Measurements from ENCODE around the gene BEST4.
A peak's percentile ranks its signal among the peaks of the same experiment; 100 is the strongest.
"Not testable (repeated sequence)": the region's sequence is repeated elsewhere in the genome, so short reads cannot be mapped to it uniquely, and the experiment has no call there.

The BEST4 gene

DNA sequence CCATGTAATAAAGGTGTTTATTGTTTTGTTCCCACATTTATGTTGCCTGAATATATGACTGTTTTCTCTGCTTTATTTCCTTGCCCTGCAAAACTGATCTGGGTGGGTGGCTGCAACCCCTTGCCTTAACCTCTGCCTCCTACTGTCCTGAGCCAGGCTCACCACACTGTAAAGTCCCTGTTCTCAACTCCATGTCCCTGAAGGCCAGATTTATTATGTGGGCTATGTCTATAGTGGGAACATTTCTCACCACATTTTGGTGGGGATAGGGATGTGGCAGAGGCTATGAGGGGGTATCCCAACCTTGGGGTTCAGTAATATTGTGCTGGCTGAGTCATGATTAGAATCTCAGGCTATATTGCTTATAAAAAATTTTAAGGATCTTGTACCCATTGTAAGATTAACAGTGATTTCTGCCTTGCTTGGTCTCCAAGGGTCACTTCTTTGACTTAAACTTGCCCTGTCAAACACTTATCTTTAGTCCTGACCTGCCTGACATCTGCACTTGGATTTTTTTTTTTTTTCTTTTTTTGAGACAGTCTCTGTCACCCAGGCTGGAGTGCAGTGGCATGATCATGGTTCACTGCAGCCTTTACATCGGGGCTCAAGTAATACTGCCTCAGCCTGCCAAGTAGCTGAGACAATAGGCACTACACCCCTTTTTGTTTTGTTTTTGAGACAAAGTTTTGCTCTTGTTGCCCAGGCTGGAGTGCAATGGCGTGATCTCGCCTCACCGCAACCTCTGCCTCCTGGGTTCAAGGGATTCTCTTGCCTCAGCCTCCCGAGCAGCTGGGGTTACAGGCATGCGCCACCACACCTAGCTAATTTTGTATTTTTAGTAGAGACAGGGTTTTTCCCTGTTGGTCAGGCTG lies 9.0 kb downstream of the BEST4 start:
- TF ChIP-seq, protein P1, sequence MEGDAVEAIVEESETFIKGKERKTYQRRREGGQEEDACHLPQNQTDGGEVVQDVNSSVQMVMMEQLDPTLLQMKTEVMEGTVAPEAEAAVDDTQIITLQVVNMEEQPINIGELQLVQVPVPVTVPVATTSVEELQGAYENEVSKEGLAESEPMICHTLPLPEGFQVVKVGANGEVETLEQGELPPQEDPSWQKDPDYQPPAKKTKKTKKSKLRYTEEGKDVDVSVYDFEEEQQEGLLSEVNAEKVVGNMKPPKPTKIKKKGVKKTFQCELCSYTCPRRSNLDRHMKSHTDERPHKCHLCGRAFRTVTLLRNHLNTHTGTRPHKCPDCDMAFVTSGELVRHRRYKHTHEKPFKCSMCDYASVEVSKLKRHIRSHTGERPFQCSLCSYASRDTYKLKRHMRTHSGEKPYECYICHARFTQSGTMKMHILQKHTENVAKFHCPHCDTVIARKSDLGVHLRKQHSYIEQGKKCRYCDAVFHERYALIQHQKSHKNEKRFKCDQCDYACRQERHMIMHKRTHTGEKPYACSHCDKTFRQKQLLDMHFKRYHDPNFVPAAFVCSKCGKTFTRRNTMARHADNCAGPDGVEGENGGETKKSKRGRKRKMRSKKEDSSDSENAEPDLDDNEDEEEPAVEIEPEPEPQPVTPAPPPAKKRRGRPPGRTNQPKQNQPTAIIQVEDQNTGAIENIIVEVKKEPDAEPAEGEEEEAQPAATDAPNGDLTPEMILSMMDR (IDR thresholded peaks at IDR 0.05; ENCODE audit: low read depth, low read length), result no peak
- H3K4me3 ChIP-seq (ENCODE audit: low read depth, low read length), result no peak overlapping the region

DNA sequence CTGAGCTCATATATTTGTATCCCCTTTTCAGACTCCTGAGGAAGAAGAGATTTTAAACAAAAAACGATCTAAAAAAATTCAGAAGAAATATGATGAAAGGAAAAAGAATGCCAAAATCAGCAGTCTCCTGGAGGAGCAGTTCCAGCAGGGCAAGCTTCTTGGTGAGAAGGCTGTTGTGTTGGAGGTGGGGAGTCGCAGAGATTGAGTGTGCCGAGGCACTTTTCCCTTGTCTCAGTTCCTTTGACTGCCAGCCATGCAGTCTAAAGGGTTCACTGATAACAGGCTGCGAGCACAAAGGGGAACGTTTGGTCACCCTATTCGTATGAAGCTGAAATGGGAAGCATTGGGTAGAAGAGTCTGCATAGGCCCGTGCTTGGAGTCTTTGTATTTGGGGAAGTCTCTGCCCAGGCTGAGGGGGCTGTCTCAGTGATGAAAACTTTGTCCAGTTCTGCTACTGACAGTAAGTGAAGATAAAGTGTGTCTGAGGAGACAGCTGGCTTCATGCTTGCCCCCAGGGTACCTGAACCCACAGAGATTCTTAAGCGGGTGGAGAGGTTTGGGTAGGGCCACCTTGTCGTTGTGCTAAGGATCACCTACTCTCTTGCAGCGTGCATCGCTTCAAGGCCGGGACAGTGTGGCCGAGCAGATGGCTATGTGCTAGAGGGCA lies 9.9 kb downstream of the BEST4 start:
- TF ChIP-seq, protein P1 (IDR thresholded peaks at IDR 0.05; ENCODE audit: low read depth, low read length), result no peak
- no peak overlapping the region for H3K4me3 ChIP-seq (ENCODE audit: low read depth, low read length)

DNA sequence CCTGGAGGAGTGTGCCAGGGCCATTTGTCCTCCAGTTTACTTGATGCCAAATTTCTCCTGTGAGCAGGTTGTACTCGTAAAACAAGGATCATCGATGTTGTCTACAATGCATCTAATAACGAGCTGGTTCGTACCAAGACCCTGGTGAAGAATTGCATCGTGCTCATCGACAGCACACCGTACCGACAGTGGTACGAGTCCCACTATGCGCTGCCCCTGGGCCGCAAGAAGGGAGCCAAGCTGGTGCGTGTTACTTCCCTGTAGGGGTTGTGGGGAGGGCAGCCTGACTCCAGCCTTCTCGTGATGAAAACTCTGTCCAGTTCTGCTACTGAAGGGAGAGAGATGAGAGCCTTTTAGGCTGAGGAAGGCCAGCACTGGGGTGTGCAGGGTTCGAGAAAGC lies 10.4 kb downstream of the BEST4 start:
- H3K4me3 ChIP-seq (ENCODE audit: low read depth, low read length), result peak overlapping the region; percentile 93
- TF ChIP-seq, protein P1 (IDR thresholded peaks at IDR 0.05; ENCODE audit: low read depth, low read length), result no peak

DNA sequence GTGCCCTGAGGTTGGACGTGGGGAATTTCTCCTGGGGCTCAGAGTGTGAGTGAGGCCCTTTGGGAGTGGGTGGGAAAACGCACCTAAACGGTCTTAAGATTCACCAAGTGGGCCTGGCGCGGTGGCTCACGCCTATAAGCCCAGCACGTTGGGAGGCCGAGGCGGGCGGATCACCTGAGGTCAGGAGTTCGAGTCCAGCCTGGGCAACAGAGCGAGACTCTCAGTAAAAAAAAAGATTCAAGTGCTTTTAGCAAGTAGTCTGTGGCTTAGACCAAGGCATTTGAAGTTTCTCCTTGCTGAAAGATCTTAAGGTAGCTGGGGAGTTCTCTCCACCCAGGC lies 11.3 kb downstream of the BEST4 start:
- TF ChIP-seq, protein P1 (IDR thresholded peaks at IDR 0.05; ENCODE audit: low read depth, low read length), result no peak
- H3K4me3 ChIP-seq (ENCODE audit: low read depth, low read length), result peak overlapping the region; percentile 93

DNA sequence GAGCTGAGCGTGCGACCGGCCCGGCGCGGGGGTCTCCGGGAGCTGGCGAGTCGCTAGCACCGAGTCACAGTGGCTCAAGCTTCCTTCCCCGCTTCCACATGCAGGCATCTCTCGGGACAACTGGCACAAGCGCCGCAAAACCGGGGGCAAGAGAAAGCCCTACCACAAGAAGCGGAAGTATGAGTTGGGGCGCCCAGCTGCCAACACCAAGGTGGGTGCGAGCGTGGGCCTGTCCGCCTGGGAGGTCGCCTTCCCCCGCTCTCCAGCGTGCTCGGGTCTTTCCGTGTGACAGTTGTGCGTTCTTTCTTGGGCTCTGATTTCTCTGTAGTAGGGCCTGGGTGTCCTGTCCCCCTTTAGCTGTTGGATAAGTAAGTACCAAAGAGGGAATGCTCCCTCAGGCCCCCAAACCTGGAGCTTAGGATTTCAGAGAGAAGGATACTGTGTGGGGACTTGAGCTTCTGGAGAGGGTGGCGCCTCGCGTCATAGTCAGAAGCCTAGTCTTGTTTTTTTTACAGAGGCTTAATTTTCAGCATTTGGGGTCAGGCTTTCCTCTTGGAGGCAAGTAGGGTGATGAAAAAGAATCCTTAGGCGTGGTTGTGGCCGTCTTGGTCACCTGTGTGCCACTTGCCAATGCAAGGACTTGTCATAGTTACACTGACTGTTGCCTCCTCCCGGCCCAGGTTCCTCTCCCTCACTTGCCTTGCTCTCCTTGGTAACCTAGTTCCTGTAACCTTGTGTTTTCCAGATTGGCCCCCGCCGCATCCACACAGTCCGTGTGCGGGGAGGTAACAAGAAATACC lies 11.8 kb downstream of the BEST4 start:
- H3K4me3 ChIP-seq (ENCODE audit: low read depth, low read length), result peak overlapping the region; percentile 93
- TF ChIP-seq, protein P1 (IDR thresholded peaks at IDR 0.05; ENCODE audit: low read depth, low read length), result no peak

DNA sequence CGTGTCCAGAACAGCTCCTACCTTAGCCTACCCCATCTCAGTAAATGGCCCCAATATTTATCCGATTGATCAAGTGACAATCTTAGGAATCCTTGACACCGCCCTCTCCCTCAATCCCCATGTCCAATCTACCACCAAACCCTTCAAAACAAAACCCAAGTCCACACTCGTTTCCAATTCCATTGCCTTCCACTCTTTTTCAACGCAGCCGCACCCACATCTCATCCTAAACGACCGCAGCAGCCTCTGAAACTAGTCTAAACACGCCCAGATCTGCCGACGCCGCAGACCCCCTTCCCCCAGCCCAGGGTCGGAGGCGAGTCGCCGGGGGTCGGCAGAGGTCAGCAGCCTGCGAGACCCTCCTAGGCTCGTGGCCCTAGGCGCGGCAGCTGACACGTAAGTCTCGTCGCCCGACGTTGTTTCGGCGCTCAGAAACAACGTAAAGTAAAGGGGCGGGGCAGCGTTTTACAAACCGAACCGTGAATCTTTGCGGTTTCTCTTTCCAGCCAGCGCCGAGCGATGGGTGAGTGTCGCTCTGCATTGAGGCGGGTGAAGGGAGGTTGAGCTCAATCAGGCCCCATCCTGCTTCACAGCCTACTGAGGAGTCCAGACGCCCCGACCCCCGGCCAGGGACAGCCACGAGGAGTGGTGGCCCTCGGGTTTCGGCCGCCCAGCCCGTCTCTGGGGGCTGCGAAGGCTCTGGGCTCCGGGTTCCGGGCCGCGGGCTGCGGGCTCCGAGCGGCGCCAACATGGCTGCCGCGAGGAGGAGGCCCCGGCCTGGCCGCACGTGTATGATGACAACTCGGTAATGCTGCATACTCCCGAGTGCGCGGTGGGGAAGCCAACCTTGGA lies 12.7 kb downstream of the BEST4 start, which contains the start of gene RPS8:
Gene RPS8 (plus strand): TSS at position 463 of the 852 bp plus-strand sequence. CDS start 57 bp downstream, at position 520.
- TF ChIP-seq, protein P1 (IDR thresholded peaks at IDR 0.05; ENCODE audit: low read depth, low read length), result no peak
- H3K4me3 ChIP-seq (ENCODE audit: low read depth, low read length), result peak within 1 kb of the TSS; percentile 93

DNA sequence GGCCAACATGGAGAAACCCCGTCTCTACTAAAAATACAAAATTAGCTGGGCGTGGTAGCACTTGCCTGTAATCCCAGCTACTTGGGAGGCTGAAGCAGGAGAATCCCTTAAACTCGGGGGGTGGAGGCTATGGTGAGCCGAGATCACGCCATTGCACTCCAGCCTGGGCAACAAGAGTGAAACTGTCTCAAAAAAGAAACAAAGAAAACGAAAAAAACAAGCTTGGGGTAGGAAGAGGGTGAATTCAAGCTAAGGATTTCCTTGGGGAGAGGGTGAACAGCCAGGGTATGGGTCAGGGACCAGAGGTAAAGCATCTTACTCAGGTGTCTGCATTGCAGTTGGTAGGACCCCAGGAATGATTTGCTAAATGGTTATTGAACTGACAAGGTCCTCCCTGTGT lies 21.5 kb downstream of the BEST4 start:
- H3K4me3 ChIP-seq (ENCODE audit: low read depth, low read length), result not testable (repeated sequence)

Measured in WI38 (cell line).